ENCODE measurements around the gene PBRM1.

DNA sequence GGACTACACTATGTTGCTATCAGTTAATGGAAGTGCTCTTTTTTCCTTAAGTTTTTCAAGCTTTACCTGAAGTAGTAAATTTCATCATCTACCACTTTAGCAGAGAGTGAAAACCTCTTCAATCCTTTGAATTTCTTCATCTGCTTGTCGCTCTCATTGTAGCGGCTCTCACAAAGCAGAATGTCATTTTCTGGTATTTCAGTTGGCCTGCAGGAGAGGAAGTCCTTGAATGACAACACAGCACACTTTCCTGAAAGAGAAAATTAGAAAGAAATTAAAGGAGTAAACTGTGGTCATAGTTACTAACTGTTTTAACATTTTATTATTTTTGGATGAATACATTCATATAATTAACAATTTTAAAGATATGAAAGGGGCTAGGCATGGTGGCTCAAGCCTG lies 121.7 kb downstream of the PBRM1 start:
- TF ChIP-seq, protein P1, sequence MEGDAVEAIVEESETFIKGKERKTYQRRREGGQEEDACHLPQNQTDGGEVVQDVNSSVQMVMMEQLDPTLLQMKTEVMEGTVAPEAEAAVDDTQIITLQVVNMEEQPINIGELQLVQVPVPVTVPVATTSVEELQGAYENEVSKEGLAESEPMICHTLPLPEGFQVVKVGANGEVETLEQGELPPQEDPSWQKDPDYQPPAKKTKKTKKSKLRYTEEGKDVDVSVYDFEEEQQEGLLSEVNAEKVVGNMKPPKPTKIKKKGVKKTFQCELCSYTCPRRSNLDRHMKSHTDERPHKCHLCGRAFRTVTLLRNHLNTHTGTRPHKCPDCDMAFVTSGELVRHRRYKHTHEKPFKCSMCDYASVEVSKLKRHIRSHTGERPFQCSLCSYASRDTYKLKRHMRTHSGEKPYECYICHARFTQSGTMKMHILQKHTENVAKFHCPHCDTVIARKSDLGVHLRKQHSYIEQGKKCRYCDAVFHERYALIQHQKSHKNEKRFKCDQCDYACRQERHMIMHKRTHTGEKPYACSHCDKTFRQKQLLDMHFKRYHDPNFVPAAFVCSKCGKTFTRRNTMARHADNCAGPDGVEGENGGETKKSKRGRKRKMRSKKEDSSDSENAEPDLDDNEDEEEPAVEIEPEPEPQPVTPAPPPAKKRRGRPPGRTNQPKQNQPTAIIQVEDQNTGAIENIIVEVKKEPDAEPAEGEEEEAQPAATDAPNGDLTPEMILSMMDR (IDR thresholded peaks at IDR 0.05; ENCODE audit: extremely low read depth in 1 of 2, insufficient read depth in 1 of 2, low read depth in 1 of 2, low read length in 2 of 2), result no peak
- no peak for TF ChIP-seq JUN (IDR thresholded peaks at IDR 0.05; ENCODE audit: borderline replicate concordance, insufficient read depth, insufficient read length, low read depth)
- TF ChIP-seq POLR2A (IDR thresholded peaks at IDR 0.05; ENCODE audit: low read depth, low read length), result no peak
- TF ChIP-seq EZH2 (IDR thresholded peaks at IDR 0.05; ENCODE audit: borderline replicate concordance, low read depth, low read length, severe bottlenecking), result no peak
- no peak for TF ChIP-seq MAX (IDR thresholded peaks at IDR 0.05; ENCODE audit: insufficient read depth, insufficient read length)
- TF ChIP-seq POLR2AphosphoS5 (IDR thresholded peaks at IDR 0.05; ENCODE audit: insufficient read depth, low read depth, low read length), result no peak
